ENCODE results near the gene RHBDD2. TPM values are rescaled to one million over a fixed set of nuclear protein-coding genes. Genes with fewer than 3 reads are reported as not detected.

The RHBDD2 gene
- total RNA-seq, 1 donor from 2014 or later, result 27.1 TPM

DNA sequence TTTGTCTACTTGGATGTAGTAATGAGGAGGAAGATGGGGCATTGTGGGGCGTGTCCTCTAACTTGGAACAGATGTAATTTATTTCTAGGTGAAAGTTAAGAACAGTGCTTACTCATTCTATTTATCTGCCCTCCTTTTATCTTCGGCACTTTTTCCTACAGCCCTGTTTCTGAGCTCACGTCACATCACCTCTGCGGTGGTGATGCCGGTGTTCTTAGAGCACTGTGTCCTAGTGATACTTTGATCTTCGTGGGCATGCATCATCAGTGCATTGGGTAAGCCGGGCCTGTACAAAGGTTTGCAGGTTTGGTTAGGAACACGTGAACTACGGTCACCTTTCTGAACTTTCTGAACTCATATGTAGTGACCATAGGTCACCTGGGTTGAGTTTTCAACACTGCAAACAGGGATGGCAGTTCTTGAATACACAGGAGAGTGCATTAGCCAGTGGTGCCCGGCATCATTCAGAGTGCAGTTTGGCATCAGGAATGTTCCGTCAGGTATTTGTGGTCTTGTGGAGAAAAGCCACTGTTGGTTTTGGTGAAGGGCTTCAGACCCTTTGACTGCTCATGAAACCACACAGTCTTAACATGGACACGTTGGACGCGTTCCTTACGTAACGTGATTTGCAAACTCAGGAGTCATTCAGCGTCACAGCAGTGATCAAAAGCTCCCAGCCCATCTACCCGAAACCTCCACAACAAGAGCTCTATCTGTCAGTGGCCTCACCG lies 41.8 kb downstream of the RHBDD2 start:
- no peak for DNase-seq

DNA sequence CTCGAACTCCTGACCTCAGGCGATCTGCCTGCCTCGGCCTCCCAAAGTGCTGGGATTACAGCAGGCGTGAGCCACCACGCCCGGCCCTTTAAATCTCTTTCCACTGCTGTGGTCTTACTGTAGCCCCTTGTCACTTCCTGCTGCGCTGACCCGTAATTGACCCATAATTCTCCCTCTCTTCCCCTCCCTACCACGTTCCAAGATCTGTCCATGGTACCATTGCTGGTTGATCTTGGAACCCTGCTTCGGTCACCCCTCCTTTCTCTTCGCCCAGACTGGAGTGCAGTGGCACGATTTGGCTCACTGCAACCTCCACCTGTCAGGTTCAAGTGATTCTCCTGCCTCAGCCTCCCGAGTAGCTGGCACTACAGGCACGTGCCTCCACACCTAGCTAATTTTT lies 42.6 kb downstream of the RHBDD2 start:
- no peak for DNase-seq

DNA sequence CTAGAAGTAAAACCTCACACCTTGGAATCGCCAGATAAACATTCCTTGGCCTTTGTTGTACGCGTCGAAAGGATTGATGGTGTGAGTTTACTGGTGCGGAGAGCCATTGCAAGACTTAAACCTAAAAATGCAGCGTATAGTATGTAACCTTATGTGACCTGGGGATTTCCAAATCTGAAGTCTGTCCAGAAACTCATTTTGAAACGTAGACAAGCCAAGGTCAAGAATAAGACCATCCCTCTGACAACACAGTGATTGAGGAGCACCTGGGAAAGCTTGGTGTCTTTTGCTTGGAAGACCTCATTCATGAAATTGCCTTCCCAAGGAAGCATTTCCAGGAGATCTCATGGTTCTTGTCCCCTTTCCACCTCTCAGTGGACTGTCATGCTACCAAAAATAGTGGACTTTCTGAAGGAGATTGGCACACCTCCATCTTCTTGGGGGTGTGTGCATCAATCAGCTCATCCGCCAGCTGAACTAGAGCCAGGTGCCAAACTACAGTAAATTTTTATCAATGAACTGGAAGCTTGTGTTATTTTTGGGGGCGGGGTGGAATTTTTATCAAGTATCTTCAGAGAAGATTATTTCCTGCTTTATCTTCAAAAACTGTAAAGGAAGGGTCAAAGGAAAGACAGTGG lies 44.3 kb downstream of the RHBDD2 start:
- no peak for DNase-seq

- no peak for DNase-seq
Measured at GRCh38 chr7:75924256-75924655, 45.4 kb downstream of the RHBDD2 start.

GRCh38 chr7:75924889-75925288 lies 46.1 kb downstream of the RHBDD2 start:
- no peak for DNase-seq

DNA sequence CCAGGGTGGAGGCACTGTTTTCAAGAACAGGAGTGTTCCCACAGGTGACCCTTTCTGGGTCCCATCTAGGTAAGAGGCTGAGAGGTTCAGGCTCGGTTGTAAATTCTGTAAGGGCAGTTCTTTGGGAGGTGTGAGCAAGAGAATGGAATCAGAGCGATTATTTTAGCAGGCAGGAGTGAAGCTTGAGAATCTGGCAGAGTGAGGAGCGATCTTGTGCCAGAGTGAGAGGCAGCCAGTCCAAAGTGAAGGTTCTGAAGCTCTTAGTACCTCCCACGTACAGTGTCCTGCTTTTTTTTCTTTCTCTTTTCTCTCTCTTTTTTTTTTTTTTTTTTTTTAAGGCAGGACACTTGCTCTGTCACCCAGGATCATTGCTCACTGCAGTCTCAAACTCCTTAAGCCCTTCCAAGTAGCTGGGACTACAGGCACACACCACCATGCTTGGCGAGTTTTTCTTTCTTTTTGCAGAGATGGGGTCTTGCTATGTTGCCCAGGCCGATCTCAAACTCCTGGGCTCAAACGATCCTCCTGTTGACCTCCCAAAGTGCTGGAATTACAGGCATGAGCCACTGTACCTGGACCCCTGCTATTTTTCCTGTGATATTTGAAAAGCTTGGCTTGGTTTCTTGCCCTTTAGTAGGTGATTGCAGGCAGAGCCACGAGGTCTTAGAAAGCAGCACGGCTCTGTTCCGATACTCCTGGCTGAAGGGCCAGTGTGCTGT lies 47.0 kb downstream of the RHBDD2 start:
- DNase-seq, result peak; percentile 24

DNA sequence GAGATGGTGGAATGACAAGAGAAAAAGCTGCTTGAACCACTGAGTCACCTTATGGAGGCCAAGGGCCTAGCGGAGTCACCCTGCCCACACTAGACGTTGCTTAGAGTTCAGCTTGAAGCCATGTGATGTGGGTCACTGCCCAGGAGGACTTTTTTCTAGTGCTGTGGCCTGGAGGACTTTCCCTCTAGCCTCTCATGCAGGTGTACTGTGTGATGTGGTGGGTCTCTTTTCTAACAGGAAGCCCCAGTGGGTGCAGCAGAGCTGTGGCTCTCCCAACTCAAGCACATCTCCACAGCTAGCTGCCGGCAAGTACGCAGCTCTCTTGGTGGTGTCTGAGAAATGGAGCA lies 49.7 kb downstream of the RHBDD2 start:
- no peak for DNase-seq

GRCh38 chr7:75931680-75932079 lies 52.8 kb downstream of the RHBDD2 start:
- no peak for DNase-seq

- DNase-seq, result peak; percentile 25
Measured at GRCh38 chr7:75937958-75938786, 59.3 kb downstream of the RHBDD2 start.

Other genes with a start within 250 kb of the RHBDD2 start
- 16.5 TPM for gene HIP1, start 140.1 kb upstream of the RHBDD2 start, total RNA-seq
- not detected for gene CCL26, start 106.8 kb upstream of the RHBDD2 start, total RNA-seq
- gene CCL24, start 65.2 kb upstream of the RHBDD2 start, total RNA-seq, result not detected
- gene POR, start 36.1 kb downstream of the RHBDD2 start, total RNA-seq, result 59.0 TPM
- gene TMEM120A, start 115.6 kb downstream of the RHBDD2 start, total RNA-seq, result 19.8 TPM
- 18.4 TPM for gene STYXL1, start 169.0 kb downstream of the RHBDD2 start, total RNA-seq
- gene MDH2, start 169.1 kb downstream of the RHBDD2 start, total RNA-seq, result 34.8 TPM

Data from occipital lobe (tissue), 2 donors.